ENCODE data around the gene FRAS1.
"Not testable (repeated sequence)": the region's sequence is repeated elsewhere in the genome, so short reads cannot be mapped to it uniquely, and the experiment has no call there.

Gene FRAS1

DNA sequence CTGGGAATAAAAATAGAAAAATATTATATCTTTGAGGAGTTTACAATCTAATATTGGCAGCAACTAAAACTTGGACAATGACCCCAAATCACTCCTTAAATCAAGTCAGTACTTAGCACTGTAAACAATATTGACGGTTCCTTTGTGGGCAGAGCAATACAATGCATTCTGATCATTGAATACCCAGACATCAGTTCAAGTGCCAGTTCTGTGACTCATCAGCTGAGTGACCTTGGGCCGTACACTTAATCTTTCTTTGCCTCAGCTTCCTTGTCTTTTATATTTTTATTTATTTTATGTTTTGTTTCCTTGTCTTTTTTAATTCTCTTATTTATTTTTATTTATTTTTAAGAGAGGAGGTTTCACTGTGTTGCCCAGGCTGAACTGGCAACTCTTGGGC, 382.2 kb downstream of the FRAS1 start:
- peak; percentile 59 for DNase-seq (ENCODE audit: low spot score)

DNA sequence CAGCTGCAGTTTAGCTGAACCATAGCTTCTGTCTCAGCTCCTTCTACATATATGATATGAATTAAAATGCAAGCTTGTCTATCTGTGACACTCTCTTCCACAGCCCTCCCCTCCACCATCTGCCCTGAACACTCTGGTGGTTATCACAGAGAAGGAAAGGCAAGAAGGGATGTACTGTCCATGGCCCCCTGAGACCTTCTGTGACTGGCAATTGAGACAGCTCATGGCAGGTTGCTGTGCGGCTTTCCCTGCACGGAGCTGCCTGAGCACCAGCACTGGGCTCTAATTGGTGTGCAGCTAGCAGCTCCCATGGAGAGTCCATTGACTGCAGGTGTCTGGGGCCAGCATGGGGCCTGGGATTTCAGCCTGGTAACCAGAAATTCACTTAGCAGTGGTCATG, 384.6 kb downstream of the FRAS1 start:
- no peak for DNase-seq (ENCODE audit: low spot score)

DNA sequence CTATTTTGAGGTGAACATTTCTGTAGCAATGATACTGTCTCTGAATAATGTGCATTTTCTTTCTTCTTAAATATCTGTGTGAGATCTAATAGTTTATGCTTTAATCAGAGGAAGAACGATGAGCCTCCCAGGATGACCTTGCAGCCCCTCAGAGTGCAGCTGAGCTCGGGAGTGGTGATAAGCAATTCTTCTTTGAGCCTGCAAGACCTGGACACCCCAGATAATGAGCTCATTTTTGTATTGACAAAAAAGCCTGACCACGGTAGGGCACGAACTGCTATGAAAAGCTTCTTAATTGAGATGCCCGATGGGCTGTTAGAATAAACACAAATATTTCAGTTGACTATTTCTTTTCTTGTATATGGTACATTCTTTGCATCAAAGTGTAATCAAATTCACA, 389.5 kb downstream of the FRAS1 start:
- DNase-seq (ENCODE audit: low spot score): no peak

DNA sequence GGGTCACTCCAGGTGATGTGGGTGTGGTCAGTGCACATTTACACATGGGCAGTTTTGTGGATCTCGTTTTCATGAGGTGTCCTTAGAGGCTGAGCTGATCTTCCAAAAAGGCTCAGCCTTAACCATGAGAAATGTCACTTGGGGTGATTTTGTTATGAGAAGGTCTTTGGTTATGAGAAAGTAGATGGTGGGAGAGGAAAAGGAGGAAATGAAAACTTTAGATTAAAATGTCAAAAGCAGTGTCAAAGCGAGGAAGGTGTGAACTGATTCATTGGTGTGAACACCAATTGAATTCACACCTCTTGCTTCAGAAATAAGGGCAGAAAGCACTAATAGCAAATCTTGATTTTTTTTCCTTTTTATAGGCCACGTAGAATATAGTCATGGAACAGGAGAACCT, 394.3 kb downstream of the FRAS1 start:
- DNase-seq (ENCODE audit: low spot score): no peak

DNA sequence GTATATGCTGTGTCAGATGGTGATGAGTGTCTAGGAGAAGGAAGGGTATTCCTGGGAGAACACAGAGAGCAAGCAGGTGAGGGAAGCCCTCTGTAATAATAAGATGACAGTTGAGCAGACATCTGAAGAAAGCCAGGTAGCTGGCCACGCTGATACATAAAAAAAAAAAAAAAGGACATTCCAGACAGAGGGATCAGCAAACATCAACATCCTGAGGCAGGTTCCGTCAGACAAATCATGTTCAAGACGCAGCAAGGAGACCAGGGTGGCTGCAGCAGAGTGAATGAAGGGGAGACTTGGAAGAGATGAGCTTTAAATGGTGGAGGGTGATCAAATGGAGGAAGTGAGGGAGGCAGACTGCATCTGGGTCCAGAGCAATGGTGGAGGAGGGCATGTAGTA, 396.9 kb downstream of the FRAS1 start:
- no peak for DNase-seq (ENCODE audit: low spot score)

DNA sequence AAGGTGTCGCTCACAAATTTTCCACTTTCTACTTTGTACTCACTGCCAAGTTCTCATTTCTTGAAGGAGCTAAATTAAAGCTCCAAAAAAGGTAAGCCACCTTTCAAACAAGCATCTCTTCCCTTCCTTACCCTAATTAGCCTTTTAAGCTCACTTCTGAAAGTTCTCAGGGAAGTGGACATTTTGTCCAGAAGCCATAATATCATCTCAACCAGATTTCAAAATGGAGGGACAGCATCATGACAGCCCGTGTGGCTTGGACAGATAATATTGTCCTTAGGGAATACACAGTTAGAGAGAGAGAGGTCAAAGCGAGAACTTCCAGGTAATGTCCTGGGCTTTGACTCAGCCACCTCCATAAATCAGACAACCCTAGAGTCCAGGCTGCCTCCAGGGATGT, 400.6 kb downstream of the FRAS1 start:
- no peak for DNase-seq (ENCODE audit: low spot score)

DNA sequence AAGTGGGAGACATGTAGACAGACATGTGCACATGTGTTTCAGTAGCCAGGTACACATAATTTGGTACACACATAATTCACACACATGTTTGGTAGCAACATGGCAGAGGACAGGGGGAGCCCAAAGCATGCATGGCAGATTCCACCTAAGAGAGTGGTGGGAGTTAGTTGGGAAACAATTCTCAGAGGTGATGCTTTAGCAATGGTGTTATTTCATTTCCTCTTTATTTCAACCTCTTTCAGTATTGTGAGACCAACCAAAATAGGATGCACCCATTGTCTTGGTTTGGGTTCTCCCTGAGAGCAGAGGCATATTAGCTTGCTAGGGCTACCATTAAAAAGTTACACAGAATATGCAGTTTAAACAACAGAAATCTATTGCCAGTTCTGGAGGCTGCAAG, 402.2 kb downstream of the FRAS1 start:
- DNase-seq (ENCODE audit: low spot score): no peak

DNA sequence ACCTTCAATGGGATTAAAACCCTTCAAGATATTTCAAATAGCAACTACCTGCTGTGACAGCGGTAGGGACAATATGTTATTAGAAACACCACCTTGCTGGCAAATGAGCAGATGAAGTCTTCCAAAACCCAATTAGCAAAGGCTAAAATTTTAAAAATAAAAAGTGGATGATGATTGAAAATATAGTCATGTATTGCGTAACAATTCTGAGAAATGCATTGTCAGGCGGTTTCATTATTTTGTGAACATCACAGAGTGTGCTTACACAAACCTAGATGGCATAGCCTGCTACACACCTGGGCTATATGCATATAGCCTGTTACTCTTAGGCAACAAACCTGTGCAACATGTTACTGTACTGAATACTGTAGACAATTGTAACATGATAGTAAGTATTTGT, 403.2 kb downstream of the FRAS1 start:
- no peak for DNase-seq (ENCODE audit: low spot score)

DNA sequence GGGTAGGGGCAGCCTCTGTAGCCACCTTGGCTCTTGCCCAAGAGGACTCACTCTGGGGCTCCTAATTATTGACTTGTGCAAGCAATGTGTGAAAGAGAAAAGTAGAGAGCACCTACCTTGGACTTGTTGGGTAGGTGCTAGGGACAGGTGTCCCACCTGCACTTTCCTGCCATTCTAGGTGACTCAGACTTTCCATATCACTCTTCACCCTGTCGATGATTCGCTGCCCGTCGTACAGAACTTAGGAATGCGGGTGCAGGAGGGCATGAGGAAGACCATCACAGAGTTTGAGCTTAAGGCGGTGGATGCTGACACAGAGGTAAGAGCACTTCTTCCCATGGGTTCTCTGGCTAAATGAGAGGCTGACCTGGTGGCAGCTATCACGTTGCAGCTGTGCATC, 407.1 kb downstream of the FRAS1 start:
- DNase-seq (ENCODE audit: low spot score): peak; percentile 74

DNA sequence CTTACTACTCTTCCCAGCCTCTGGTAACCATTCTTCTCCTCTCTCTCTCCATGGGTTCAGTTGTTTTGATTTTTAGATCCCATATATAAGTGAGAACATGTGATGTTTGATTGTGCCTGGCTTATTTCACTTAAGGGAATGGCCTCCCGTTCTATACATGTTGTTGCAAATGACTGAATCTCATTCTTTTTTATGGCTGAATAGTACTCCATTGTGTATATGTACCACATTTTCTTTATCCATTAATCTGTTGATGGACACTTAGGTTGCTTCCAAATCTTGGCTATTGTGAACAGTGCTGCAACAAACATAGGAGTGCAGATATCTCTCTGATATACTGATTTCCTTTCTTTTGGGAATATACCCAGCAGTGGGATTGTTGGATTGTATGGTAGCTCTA, 410.1 kb downstream of the FRAS1 start:
- DNase-seq (ENCODE audit: low spot score): not testable (repeated sequence)

DNA sequence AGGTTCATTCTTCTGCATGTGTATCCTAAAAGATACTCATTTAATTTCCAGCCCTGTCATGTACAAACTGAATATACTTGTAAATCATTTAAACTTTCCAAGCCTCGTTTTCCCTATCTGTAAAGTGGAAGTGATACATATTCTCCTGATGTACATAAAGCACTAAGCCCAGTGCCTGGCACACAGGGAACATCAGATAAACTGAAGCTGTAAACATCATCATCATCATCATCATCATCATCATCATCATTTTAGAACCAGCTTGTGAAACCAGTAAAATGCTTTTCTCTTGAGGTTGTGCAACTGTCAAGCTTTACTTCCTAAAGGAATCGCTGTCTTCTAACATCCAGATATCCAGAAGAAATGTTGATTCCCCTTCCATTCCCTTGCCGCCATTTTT, 411.1 kb downstream of the FRAS1 start:
- DNase-seq (ENCODE audit: low spot score): no peak

DNA sequence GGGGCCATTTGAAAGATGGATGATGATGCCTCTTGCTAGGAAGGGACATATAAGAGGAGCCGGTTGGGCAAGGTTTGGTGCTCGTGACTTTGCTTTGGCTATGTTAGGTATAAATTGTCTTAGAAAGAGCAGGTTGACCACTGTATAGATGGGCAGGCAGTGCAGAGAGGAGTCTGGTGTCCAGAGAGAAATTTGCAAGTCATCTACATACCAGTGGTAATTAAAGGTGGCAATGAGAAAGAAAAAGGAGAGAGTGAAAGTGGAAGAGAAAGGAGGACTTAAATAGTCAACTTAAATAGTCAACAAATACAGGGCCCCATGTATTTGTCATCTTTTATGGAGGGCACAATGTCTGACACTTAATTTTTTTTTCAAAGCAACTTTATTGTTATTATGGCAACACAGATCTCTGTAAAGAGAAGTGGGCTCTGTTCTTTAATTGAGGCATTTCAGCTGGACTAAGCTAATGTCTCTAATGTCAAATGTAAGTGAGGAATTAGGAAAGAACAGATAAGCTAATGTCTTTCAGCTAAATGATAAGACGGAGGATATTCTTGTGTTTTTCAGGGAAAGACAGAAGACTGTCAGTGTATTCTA, 419.1 kb downstream of the FRAS1 start:
- no peak for DNase-seq (ENCODE audit: low spot score)

DNA sequence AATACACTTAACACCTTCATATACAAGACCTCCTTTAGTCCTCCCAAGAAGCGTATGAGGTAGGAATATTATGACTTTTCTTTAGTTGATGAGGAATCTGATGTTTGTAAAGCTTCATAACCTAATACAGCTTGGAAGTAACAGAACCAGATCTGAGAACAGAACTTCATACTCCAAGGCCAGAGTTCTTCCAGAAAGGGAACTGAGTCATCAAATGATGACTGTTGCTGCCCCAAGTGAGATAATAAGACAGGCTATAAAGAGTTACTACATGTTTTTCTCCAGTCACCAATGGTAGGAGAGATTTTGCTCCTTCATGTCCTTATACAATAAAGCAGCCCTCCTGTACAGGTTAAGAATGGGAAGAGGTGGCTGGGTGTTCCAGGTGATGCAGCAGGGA, 420.2 kb downstream of the FRAS1 start:
- DNase-seq (ENCODE audit: low spot score): peak; percentile 44

DNA sequence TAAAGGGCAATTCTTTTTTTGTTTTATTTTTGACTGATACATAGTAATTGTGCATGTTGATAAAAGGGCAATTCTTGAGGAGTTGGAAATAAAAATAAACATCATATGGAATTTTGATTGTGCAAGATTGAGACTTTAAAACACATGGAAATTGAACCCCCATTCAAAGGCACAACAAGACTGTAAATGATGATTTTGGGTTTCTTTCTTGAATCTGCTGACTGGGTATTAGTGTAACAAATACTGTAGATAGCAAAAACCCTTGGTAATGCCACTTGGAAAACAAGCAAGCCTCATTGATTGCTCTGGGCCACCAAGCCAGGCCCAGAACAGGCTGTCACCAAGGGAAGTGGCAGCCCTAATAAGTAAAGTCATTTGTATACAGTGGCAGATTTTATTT, 421.4 kb downstream of the FRAS1 start:
- DNase-seq (ENCODE audit: low spot score): no peak

DNA sequence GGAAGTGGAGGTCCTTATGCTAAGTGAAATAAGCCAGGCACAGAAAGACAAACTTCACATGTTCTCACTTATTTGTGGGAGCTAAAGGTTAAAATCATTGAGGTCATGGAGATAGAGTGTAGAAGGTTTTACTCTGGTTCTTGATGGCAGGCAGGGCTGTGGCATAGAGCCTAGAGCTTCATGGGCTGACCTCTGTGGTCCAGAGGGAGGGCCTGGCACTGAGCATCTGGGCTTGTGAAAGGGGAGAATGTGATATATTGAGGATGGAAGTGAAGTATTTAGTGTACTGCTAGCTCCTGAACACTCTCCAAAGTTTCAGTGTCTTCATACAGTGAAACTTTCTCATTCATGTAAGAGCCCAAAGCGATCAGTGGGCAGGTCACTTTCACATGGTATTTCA, 423.2 kb downstream of the FRAS1 start:
- DNase-seq (ENCODE audit: low spot score): no peak

DNA sequence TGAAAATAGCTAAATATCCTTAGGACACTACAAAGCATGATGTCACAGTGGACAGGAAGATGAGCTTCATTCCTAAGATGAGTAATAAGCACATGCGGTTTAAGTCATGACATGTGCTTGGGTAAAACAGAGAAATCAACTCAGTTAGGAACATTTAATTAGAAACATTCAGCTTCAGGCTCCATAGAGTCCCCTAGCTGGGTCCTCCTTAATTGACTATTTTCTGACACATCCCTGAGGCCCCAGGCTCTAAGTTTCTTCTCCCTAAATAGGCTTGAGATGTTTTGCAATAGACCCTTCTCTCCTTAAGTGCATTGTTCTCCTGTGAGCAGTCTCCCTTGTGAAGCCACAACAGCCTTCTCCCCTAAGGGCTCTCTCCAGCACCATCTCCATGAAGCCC, 424.1 kb downstream of the FRAS1 start:
- peak; percentile 66 for DNase-seq (ENCODE audit: low spot score)

DNA sequence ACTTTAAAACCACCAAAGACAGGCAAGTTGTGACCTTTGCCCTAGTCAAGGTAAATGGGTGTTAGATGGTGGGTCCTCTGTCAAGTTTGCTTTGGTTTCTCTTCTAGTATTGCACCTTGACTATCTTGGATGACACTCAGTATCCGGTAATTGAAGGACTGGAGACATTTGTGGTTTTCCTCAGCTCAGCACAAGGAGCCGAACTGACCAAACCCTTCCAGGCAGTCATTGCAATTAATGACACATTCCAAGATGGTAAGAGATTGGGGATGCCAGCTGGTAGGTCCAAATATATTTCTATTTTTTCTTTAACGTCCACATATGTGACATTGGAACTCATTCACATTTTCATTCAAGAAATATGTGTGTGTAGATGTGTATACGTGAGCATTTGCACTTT, 425.2 kb downstream of the FRAS1 start:
- no peak for DNase-seq (ENCODE audit: low spot score)

DNA sequence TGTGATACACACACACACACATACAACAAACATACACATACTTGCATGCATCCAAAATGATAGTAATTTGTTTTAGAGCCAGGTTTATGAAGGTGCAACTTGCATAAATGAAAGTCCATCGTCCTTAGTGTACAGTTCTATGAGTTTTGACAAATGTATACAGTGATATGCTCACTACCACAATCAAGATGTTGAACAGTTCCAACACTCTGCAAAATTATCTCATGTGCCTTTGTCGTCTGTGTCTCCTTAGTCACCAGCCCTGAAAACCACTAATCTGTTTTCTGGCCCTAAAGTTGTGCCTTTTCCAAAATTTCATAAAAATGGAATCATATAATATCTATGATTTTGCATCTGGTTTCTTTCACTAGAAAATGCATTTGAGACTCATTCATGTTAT, 426.7 kb downstream of the FRAS1 start:
- no peak for DNase-seq (ENCODE audit: low spot score)

DNA sequence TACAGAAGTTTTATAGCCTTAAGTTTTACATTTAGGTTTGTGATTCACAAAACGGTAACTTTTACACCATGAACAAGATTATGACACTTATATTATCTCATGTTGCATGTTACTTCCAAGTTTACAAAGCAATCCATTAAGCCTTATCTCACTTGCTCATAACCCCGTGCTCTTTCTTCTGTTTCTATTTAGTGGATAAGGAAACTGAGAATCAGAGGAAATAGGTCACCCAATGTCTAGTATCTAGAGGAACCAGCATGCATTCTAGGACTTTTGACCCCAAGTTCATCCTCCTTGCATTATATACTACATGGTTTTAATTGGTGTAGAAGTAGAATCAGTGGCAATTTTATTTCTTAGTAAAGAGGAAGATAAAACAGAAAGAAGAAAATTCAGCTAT, 427.5 kb downstream of the FRAS1 start:
- DNase-seq (ENCODE audit: low spot score): no peak

DNA sequence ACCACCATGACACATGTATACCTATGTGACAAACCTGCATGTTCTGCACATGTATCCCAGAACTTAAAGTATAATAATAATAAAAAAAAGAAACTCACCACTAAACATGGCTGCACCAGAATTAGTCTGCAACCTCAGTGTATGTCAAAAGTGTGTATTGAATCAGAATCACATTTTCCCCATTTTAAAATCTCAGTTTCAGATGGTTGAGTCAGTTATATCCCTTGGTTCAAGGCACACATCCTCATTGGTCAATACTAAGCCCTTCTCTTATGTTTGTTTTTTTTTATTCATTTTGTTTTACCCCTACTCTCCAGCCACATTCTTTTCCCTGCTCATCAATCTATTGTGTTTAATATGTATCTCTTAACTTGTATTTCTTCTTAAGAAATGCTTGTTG, 436.6 kb downstream of the FRAS1 start:
- DNase-seq (ENCODE audit: low spot score): no peak

DNA sequence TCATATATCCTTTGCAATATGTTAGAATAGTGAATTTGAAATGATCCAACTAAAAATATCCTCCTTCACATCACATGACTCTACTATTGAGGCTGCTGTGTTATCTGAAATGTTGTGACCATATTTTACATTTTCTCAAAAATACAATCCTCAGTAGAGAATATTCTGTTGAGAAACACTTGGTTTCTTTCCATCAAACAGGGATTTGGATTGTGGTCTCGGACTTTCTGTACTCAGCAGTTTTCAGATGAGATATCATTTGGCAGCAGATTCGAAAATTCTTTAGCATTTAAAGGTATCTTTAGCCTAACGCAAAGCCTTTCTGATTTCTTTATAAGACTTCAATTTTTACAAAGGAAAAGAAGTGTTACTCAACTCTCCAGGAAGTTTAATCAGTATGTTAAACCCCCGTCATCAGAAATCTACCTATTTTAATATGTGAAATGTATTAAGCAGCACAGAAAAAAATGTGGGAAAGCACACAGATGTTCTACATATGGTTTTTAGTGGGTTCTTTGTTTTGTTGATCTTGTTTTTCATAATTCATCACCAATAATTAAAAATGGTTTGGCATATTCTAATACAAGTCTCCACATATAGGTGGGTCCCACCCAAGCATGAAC, 439.0 kb downstream of the FRAS1 start:
- no peak for DNase-seq (ENCODE audit: low spot score)

DNA sequence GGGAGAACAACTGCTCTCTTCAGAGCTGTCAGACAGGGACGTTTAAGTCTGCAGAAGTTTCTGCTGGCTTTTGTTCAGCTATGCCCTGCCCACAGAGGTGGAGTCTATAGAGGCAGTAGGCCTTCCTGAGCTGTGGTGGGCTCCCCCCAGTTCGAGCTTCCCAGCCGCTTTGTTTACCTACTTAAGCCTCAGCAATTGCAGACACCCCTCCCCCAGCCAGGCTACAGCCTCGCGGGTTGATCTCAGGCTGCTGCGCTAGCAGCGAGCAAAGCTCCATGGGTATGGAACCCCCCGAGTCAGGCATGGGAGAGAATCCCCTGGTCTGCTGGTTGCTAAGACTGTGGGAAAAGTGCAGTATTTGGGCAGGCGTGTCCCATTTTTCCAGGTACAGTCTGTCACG, 449.1 kb downstream of the FRAS1 start:
- DNase-seq (ENCODE audit: low spot score): not testable (repeated sequence)

DNA sequence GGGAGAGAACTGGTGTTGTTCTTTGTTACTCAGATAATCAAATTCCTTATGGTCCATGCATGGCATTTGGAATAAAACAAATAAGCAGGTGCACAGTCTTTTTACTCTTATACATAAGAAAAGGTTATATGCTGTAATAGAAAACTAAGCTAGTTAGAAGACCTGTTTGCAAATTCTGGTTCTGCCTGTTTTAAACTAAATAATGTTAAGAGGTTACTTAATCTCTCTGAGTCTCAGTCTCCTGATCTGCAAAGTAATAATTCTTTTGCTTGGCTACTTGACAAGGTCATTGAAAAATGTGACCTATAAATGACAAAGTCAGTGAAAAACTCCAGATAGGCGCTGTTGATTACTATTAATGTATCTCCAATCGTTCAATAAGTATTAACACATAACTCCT, 451.9 kb downstream of the FRAS1 start:
- no peak for DNase-seq (ENCODE audit: low spot score)

DNA sequence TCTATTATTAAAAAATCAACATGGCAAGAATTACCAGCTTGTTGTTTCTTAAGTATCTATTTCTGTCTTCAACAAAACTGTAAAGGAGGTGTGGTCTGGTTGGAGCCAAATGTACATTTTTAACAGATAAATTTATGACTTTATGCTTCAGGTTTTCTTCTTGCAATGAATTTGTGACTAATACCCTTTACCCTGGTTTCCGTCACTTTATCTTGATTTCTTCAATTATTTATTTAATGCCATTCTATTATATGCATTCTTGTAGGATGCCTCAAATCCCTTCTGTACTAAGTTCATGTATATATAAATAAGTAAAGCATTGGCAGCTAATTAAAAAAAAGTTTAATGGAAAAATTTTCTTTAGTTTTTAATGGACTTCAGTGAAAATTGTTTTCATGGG, 453.0 kb downstream of the FRAS1 start:
- DNase-seq (ENCODE audit: low spot score): no peak

DNA sequence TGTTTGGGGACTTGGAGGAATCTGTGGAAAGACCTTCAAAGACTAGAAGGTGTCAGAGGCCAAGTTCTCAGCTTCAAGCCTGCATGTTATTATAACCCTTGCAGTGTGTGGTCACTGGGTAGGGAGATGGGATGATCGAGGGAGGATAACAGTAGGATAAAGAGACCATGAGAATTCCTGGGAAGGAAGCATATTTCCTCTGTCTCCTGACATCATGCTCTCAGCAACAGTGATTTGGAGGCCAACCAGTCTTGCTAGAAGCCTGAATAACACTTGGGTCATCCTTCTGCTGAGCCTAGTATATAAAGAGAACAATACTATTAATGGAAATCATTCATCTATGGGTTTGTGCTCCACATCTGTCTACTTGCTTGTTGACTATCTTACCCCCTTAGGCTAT, 453.6 kb downstream of the FRAS1 start:
- no peak for DNase-seq (ENCODE audit: low spot score)

Data from kidney tubule cell (primary cell).